GM12875 (cell line): ENCODE data around the gene UBE2J2.
A peak's percentile ranks its signal among the peaks of the same experiment; 100 is the strongest.

Experiments
- H3K4me3 ChIP-seq: one replicate; pipeline ENCODE4 v1.5.1; 2011; ENCODE audit warnings: low read depth, low read length, control low read depth
- CTCF ChIP-seq: IDR thresholded peaks from 2 replicates; pipeline ENCODE4 v1.5.1; 2011; ENCODE audit warnings: low read depth, mild to moderate bottlenecking, control low read depth, inconsistent platforms, low read length, moderate library complexity, borderline replicate concordance; ENCODE audit not compliant: insufficient read depth

Gene UBE2J2

GRCh38 chr1:1308756-1309250 lies 35.1 kb upstream of the UBE2J2 start:
- peak overlapping the region; percentile 92 for H3K4me3 ChIP-seq
- TF ChIP-seq CTCF = no peak

- peak within 1 kb of the TSS; percentile 92 for H3K4me3 ChIP-seq
- no peak for TF ChIP-seq CTCF
Observed at GRCh38 chr1:1307923-1308755, 34.5 kb upstream of the UBE2J2 start, which contains the start of the genes ACAP3 and PUSL1. TSS of gene ACAP3 (minus strand) at chr1:1307930. CDS start at chr1:1307815, 115 bp downstream. TSS of gene PUSL1 (plus strand) at chr1:1308597. CDS start at chr1:1308644, 47 bp downstream.

- no peak for TF ChIP-seq CTCF
- peak overlapping the region; percentile 83 for H3K4me3 ChIP-seq
Observed at GRCh38 chr1:1307261-1307922, 33.7 kb upstream of the UBE2J2 start.

GRCh38 chr1:1306661-1307260 lies 33.1 kb upstream of the UBE2J2 start:
- no peak for TF ChIP-seq CTCF
- peak overlapping the region; percentile 83 for H3K4me3 ChIP-seq

GRCh38 chr1:1306070-1306660 lies 32.5 kb upstream of the UBE2J2 start:
- peak; percentile 37; the same call in 1 of the 2 replicates for TF ChIP-seq CTCF
- H3K4me3 ChIP-seq = peak overlapping the region; percentile 41

- peak; percentile 39 for TF ChIP-seq CTCF
- H3K4me3 ChIP-seq = peak overlapping the region; percentile 41
Observed at GRCh38 chr1:1305300-1306069, 31.8 kb upstream of the UBE2J2 start.
